HG03025 (cell line): ENCODE measurements around the gene TXNDC5.

Experiments used
- ATAC-seq: cut with Tn5 transposase; IDR thresholded peaks from one replicate; pipeline ENCODE4 v1.9.1; 2021; ENCODE audit warnings: mild to moderate bottlenecking, moderate library complexity; ENCODE audit not compliant: unreplicated experiment, low FRiP score

The TXNDC5 gene

DNA sequence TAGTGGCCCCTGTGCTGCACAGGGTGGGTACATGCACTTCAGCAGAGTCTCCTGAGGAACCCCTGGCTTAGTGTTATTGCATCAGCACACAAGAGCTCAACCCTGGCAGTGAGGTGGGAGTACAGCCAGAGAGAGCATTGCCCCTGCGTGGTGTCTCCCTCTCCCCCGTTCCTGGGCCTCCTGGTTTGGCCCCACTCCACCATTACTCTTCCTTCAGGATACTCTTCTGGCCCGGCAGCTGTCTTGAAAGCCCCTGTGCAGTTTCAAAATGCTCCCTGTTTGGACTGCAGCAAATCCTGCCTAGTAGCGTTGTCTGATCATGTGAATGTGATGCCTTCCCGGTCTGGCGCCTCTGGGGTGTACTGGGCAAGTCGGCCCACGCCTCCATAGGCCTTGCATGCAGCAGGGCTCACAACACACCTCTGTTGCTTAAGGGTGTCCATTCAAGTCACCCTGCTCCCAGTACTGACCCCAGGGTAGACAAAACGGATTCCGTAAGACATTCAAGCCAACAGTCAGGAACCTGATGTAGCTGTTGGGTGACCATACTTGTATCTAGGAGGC, 32.1 kb downstream of the TXNDC5 start:
- ATAC-seq, result no peak

- ATAC-seq, result no peak
Measured at GRCh38 chr6:7868926-7869325, 41.7 kb downstream of the TXNDC5 start.

- ATAC-seq, result no peak
Measured at GRCh38 chr6:7866526-7866925, 44.1 kb downstream of the TXNDC5 start.

DNA sequence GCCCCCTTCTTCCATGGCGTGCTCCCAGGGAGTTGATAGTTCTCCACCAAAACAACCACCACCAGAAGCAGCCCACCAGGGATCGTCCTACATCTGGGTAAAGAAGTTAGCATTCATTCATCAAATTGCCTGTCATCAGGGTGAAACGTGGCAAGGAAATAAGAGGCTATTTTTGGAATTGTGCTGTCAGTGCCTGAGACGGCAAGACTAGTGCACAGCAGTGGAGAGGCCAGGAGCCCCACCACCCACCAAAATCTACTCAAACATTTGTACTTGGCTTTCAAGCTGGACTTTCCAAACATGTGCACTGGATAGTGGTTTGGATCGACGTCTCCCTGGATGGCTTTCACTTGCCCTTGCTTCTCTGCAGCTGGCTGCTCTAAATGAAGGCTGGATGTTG, 44.8 kb downstream of the TXNDC5 start:
- ATAC-seq, result no peak

- ATAC-seq, result no peak
Measured at GRCh38 chr6:7859591-7859990, 51.0 kb downstream of the TXNDC5 start.

DNA sequence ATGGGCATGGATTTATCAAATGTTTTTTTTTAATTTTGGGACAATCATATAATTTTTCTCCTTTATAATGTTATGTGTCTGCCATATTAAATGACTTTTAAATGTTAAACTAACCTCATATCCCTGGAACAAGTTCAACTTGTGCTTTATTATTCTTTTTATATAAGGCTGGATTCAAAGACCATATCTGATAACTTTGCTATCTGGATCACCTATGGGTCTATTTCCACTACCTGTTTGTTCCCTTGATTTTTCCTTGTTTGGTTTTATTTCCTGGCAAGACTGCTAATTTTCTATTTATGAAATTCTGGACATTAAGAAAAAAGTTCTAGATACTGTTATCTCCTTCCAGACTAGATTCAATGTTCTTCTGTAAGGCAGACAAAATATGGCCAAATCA, 58.8 kb downstream of the TXNDC5 start:
- no peak for ATAC-seq

DNA sequence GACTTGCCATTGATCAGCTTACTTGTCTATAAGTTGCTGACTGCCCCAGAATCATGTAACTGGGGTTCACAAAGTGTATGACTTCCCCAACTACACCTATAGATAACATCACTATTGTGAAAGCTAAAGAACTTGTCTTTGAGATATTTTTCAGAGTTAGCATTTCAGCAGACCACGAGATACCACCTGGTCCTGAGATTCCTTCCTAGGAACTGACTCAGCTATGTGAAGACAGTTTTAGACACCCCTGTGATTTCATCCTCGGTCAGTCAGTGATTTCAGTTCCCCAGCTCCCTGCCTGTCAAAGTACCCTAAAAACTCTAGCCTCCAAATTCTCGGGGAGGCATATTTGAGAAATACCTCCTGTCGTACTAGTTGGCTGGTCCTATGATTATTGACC, 62.4 kb downstream of the TXNDC5 start:
- ATAC-seq, result no peak

- no peak for ATAC-seq
Measured at GRCh38 chr6:7846966-7847818, 63.4 kb downstream of the TXNDC5 start.

GRCh38 chr6:7841781-7842468, 68.7 kb downstream of the TXNDC5 start:
- no peak for ATAC-seq

- ATAC-seq, result no peak
Measured at GRCh38 chr6:7836371-7837026, 74.1 kb downstream of the TXNDC5 start.

GRCh38 chr6:7833751-7834070, 76.9 kb downstream of the TXNDC5 start:
- no peak for ATAC-seq

DNA sequence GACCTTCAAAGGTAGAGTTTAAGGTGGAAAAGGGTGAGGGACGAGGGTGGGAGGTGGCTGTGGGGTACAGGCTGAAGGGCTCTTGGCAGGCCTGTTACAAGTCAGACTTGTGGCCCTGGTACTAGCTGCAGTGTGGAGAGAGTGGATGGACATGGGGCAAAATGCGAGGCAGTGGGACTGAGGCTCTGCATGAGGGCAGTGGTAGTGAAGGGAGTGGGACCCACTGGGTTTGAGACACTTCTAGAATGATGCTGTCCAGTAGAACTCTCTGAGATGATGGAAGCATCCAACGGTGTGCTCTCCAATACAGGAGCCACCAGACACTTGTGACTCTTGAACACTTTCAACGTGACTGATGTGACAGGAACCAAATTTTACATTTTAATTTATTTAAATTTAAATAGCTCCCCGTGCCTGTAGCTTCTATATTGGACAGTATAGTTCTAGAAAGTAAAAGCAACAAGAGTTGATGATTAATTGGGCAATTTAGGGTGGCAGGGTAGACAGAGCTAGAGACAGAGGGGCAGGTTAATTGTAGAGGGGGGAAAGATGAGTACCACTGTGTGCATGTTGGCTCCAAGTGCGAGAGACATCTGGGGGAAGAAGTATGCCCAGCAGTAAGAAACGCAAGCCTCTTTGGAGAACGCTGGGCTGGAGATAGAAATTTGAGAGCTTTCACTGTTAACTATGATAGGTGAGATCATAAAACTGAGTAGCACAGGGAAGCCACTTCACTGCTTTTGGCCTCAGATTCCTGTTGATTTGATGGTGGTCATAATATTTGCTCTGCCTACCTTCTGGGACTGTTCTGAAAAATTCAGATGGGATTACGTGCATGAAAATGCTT, 77.5 kb downstream of the TXNDC5 start:
- no peak for ATAC-seq
